Embryonic facial prominence (tissue), 1 donor: ENCODE data around the gene PRKAR2A.
A peak's percentile ranks its signal among the peaks of the same experiment; 100 is the strongest.

ENCODE experiments used
- DNase-seq: peaks from one replicate; pipeline ENCODE4 v3.0.0-alpha.2; 2016; ENCODE audit errors: extremely low spot score

The PRKAR2A gene

DNA sequence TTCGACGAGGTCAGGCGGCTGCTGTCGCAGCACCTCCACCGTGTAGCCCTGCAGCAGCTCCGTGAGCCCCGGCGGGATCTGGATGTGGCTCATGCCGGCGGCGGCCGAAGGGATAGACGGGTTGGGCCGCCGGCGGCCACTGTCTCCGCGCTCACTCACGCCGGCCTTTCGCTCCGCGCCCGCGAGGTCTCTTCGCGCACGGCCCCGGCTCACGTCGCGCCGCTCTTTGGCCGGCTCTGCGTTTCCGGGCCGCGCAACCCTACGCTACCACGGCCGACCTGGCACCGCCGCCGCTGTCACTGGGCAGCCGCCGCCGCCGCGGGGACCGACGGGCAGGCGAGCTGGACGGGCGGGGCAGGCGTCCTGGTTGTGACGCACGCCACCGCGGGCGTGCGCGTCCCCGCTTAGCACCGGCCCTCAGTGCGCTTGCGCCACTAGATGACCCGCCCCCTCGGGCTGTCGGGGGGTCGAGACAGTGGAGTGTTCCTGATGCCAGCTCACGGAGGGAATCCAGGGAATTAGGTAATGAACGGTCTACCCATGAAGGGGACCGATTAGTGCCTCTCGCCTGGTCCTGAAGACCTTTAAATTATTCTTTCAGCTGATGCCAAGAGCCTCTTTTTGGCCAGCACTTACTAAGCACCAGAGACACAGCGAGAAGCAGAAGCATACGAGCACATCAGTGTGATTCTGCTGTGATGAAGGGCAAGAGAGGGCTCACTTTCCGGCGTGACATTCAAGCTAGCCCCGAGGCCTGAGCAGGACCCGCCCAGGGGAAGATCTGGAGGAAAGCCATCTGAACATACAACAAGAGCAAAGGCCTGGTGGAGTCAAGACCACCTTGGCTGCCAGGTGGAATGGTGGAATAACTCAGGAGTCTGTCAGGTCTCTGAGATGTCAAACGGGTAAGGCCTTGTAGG is at the start of gene PRKAR2A:
TSS of gene PRKAR2A (minus strand) at position 371 of the 920 bp plus-strand sequence. CDS start at position 93, 278 bp downstream.
- peak; percentile 61 for DNase-seq

- DNase-seq, result no peak
Measured at GRCh38 chr3:48896936-48897335, 49.3 kb upstream of the PRKAR2A start.

- DNase-seq, result no peak
Measured at GRCh38 chr3:48894516-48894915, 46.8 kb upstream of the PRKAR2A start.

DNA sequence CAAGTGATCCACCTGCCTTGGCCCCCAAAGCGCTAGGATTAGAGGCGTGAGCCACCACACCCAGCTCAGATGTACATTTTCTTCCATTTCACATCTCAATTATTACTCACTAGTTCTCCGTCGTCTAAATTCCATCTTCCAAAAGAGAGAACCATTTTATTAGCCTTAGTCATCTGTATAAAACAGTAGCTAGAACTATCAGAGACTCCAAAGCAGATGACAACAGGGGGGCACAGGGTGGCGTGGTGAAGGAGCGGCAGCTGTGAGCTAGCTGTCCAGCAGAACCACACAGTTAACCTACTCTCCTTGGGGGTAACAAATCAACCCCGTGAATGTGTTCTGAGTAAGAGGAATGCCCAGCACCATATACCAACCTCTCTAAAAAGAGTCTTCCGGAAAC is 43.9 kb upstream of the PRKAR2A start:
- DNase-seq, result no peak

DNA sequence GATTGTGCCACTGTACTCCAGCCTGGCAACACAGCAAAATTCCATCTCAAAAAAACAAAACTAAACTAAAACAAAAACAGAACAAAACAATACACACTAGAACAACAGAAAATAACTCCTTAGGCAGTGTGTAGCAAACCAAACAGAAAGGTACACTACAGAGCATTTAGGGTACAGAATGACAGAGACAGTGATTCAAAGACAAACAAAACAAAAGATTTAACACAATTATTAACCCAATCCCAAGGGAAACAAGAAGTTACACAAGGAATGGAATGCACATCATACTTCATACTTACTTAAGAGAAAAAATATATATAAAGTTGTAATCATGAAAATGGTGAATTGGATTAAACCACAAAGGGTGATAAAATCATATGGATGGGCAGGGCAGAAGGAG is 38.1 kb upstream of the PRKAR2A start:
- DNase-seq, result no peak

DNA sequence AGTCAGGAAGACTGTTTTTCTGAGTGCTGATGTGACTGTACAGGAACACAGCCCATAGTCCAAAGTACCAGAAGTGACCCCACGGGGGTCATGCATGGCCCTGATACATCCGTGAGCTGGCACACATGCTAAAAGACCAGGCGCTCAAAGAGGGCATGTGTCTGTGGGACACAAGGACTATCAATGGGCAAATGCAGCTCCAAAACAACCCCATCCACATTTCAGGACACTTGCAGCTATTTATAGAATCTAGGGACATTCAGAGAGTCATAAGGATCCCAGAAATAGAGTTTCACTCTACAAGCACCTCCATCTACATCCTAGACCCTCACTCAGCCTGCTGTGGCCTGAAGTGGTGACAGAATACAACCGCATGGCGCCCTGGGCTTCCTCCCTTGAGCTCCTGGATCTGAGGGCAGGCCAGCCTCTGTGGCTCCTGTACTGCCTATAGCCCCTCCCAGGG is 34.0 kb upstream of the PRKAR2A start:
- DNase-seq, result no peak

- no peak for DNase-seq
Measured at GRCh38 chr3:48881006-48881405, 33.3 kb upstream of the PRKAR2A start.

DNA sequence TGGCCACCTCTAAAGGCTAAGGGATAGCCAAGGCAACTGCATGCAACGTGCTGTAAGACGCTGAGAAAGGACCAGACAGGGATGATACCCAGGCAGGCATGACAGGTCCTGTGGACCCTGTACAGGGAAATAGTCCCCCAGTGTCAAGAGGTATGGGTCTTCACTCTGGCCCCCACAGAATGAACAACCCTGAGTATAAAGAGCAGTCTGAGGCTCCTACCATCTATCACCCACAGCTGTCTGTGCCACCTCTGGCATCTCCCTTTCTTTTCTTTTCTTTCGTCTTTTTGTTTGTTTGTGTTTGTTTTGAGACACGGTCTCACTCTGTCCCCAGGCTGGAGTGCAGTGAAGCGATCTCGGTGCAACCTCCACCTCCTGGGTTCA is 32.3 kb upstream of the PRKAR2A start:
- DNase-seq, result no peak

DNA sequence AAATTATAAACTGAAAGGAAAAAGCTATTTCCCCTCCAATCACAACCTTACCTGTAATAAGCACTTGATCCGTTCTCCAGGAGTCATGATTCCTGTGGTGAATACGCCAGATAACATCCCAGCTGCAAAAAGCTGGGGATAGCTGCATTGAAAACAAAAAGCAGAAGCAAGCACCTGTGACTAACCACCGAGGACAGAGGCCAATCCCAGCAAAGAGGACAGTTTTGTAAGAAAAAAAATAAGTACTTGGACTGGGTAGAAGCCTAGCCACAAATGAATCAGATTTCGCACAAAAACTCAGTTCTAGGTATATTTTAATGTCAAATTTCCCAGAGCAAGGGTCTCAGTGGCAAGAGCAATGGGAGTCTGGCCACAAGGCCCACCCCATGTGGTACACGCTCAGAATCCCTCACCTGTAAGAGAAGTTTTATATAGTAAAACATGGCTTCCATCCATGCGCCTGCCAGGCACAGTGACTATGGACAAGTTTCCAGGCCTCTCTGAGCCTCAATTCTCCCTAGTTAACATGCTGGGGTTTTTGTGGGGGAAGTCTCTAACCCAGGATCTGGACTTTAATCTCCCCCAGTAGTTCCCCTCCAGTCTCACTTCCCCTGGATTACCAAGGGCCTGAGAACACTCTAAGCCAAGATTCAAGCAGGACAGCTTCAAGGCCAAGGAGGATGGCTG is 31.8 kb upstream of the PRKAR2A start:
- DNase-seq, result no peak

DNA sequence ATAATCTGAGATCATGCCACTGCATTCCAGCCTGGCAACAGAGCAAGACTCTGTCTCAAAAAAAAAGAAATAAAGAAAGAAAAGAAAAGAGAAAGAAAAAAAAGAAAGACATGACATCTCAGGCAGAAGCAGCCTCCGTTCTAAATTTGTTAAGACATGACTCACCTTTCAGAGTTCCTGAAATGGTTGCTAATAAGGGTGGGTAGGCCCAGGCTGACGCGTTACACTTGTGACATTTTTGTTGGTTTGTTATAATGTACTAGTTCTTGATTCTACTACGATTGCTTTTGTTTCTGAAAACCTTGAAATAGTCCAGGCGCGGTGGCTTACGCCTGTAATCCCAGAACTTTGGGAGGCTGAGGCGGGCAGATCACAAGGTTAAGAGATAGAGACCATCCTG is 30.0 kb upstream of the PRKAR2A start:
- DNase-seq, result no peak

DNA sequence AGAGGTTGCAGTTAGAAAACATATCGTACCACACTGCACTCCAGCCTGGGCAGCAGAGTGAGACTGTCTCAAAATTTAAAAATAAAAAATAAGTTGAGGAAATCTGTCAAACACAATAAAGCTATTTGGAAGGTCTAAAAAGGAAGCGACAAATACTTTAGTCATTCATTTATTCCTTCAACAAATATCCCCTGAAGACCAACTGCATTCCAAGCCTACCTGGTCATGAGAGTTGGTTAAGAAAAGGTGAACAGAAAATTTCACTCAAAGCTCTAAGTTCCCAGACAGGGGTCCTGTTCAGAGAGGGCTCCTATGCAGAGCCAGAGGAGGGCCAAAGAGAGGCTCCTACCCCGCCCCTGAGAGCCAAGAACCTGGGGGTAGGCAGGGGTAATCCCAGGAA is 15.4 kb upstream of the PRKAR2A start:
- DNase-seq, result no peak

- no peak for DNase-seq
Measured at GRCh38 chr3:48859206-48859605, 11.5 kb upstream of the PRKAR2A start.

DNA sequence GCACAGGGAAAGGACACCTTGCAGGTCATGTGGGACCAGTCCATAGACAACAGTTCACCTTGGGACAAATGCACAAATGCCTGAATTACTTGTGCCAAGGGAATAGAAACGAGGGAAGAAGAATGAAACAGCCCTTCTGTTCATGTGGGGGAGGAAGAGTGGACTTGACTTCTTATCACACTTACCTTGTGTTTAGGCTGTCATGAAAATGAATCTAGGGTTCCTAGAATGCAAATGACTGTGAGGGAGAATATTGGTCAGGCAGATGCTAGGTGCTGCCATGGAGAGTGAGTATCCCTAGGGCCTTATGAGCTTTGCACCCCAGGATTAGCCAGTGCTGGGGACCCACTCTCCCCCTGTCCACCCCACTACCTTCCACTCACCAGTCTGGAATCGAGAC is 11.0 kb upstream of the PRKAR2A start:
- no peak for DNase-seq

- DNase-seq, result no peak
Measured at GRCh38 chr3:48857641-48858040, 10.0 kb upstream of the PRKAR2A start.

GRCh38 chr3:48856469-48856868 is 8.8 kb upstream of the PRKAR2A start:
- DNase-seq, result no peak

GRCh38 chr3:48855681-48856447 is 8.2 kb upstream of the PRKAR2A start:
- no peak for DNase-seq

- DNase-seq, result no peak
Measured at GRCh38 chr3:48852151-48852550, 4.5 kb upstream of the PRKAR2A start.

- DNase-seq, result no peak
Measured at GRCh38 chr3:48851407-48851806, 3.7 kb upstream of the PRKAR2A start.

- DNase-seq, result no peak
Measured at GRCh38 chr3:48848816-48849515, 1.3 kb upstream of the PRKAR2A start.

DNA sequence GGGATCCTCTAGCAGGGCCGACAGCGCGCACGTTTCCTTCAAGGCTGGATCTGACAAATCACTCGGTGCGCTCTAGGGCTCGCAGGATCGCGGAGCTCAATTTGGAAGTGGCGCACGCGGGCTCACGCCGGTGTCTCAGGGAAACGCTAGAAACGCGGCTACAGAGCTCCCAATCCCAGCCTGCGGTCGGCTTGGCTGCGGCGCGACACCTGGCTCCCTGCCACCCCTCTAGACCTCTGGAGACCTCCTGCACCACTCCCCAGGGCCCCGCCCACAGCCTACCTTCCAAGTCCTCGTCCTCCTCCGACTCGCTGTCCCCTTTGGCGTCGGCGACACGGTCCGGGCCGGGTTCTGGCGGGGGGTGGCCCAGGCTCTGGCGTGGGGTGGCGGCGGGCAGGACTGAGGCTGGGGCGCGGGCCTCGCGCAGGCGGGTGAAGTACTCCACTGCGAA is 596 bp downstream of the PRKAR2A start:
- no peak for DNase-seq

DNA sequence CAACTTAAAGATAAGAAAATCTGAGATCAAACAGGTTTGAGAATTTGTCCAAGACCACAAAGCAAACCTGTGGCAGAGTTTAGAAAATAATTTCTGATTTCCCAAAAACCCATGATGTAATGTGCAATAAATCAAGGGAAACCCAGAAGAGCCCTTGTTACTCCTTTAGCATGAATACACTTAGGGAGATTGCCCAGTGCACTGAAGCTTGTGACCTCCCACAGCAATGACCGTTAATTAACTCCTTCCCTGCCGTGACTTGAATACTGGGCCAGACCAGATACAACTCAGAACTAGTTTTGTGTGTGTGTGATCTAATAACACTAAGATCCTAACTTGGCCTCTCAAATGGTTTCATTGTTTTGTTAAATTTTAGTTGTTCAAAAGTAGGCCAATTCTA is 2.5 kb downstream of the PRKAR2A start:
- DNase-seq, result no peak

DNA sequence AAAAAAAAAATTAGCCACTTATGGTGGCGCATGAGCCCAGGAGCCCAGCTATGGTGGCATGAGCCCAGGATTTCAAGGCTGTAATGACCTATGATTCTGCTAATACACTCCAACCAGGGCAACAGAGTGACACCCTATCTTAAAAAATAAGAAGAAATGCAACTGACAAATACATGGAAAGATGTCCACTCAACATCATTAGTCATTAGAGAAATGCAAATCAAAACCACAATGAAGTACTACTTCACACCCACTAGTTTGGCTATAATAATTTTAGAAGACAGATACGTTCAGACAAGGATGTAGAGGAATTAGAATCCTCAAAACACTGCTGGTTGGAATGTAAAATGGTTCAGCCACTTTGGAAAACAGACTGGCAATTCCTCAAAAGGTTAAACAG is 10.5 kb downstream of the PRKAR2A start:
- DNase-seq, result no peak
